Stimulated activated CD4-positive, alpha-beta T cell treated with anti-CD3 and anti-CD28 coated beads, Interleukin-12 subunit alpha, Interleukin-12 subunit beta, amount 100 ng/mL, for 24 hours (primary cell): ENCODE data around the gene WWC2.

Source experiments
- DNase-seq, 2 experiments: peaks; one replicate each; pipeline ENCODE4 v3.0.0-alpha.2; 2020; ENCODE audit warnings: low read depth in 2 of 2

The WWC2 gene

DNA sequence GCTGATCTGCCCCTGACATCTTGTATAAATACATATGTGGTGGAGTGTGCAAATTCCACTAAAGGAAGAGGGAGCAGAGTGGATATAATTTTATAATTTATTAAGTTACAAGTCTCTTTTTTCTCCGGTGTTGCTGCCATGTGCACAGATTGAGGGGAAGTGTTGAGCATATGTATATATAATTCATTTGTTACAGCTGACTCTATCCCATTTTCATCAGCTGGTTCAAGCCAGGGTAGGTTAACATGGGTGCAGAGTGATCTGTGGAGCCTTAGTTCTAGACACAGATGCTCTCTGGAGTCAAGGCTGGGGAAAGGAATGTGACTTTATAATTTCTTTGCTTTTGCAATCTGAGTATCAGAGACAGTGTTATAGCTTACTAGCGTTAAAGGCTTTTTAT lies 103.5 kb downstream of the WWC2 start:
- DNase-seq: no peak

DNA sequence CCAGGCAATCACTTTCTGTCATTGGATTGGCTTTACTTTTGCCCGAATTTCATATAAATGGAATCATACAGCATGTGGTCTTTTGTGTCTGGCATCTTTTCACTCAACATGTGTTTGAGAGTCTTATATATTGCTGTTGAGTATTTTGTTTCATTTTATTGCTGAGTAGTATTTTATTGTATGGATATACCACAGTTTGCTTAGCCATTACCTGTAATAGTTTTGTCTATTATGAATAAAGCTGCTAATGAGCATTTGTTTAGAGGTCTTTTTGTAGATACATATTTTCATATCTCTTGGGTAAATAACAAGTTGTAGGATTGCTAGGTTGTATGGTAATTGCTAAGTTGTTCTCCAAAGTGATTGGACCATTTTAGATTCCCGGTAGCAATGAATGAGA lies 105.7 kb downstream of the WWC2 start:
- DNase-seq: no peak

- no peak for DNase-seq
Observed at GRCh38 chr4:183205193-183205592, 106.1 kb downstream of the WWC2 start.

GRCh38 chr4:183205709-183206108 lies 106.7 kb downstream of the WWC2 start:
- DNase-seq: no peak

GRCh38 chr4:183211533-183211932 lies 112.5 kb downstream of the WWC2 start:
- DNase-seq: no peak

- DNase-seq: no peak
Observed at GRCh38 chr4:183213996-183214395, 114.9 kb downstream of the WWC2 start.

DNA sequence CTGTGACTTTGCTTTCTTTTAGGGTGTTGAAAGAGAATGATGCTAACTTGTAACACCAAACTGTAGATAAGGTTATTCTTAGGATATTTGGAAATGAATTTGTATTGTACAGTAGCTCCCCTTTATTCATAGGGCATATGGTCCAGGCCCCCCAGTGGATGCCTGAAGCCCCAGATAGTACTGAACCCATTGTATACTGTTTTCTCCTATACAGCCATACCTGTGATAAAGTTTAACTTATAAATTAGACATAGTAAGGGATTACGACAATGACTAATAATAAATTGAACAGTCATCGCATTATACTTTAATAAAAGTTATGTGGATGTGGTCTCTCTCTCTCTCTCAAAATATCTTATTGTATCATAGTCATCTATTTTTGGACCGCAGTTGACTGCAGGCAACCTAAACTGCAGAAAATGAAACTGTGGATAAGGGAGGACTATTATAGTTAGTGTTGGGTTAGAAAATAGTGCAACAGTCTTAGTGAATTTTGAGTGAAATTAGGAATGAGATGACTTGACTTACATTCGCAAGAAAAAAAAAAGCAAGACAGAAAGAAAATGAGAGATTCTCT lies 115.9 kb downstream of the WWC2 start:
- DNase-seq: no peak

DNA sequence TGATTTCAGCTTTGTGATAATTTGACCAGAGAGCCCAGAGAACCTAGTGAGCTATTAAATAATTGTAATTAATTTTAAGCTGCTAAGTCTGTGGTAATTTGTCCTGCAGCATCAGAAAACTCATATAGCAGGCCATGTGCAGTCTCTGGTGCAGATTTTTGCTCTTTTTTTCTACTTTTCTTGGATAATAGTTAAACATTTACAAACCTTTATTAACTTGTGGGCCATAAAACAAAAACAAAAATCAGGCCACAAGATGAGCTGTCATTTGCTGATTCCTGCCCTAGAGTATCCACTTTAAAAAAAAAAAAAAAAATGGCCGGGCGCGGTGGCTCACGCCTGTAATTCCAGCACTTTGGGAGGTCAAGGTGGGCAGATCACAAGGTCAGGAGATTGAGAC lies 121.2 kb downstream of the WWC2 start:
- DNase-seq: no peak

- DNase-seq: no peak
Observed at GRCh38 chr4:183223053-183223452, 124.0 kb downstream of the WWC2 start.

- DNase-seq: no peak
Observed at GRCh38 chr4:183229397-183229796, 130.3 kb downstream of the WWC2 start.

DNA sequence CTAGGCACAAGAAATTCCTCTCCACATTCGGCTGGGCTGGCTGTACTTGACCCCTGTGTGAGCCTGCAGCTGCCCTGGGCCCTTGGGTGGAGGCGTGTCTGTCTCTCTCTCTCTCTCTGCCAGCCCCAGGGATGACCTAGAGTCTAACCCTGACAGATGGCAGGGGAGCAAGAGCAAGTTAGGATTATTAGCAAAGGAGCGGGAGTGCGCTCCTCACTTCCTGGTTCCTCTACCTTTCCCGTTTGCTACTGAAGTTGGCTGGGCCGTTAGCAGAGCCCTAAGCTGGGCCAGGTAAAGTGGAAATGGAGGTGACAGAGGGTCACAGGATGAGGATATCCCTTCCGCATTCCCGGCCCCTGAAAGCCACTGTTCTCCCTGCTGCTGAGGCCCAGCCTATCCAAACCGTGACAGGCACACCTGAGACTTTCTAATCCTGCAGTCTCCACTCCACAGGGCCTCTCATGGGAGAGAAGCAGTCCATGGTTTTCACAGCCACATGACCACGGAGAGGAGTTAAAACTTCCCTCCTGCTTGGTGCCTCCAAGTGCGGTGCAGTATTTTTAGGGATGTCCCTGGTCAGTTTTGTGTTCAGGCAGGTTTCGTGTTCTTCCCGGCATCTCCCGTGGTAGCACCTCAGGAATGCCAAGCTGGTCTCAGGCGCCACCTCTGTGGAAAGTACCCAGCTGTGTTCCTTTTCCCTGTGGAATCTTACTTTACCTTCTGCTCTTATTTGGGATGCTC lies 141.7 kb downstream of the WWC2 start:
- no peak for DNase-seq

- no peak for DNase-seq
Observed at GRCh38 chr4:183241322-183241640, 142.2 kb downstream of the WWC2 start.

GRCh38 chr4:183241721-183242151 lies 142.7 kb downstream of the WWC2 start:
- DNase-seq: no peak

DNA sequence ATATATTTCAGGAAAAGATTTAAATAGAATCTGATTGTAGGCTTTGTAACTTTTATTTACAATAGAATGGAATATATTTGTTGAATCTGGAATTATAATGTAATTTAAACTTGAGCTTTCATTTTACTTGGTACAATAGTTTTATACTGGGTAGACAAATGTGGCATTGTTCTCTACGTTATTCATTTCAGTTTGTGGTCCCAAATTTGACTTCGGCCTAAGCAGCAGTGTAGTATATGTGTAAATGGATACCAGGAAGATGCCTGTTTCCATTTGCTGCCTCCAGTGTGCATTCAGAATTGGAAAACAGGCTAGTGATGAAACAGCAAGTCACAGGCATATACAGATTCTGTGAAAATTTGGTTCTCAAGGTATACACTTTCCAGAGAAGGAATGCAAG lies 143.2 kb downstream of the WWC2 start:
- DNase-seq: no peak

- no peak for DNase-seq
Observed at GRCh38 chr4:183244019-183244418, 145.0 kb downstream of the WWC2 start.

DNA sequence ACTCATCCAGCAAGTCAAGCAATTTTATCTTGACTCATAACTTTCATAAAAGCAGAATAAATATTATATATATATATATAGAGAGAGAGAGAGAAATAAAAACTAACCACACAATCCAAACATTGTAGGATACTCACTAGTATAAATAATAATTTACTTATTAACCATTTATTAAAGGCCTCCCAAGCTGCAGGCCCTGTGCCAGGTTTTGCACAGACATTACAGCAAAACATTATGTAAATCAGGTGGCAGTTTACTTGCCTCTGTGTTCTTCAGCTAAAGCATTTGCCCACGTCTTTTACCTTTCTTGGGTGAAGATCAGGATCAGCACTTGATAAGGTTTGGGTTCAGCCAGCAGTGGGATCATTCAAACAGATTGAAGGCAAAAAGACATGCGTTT lies 145.4 kb downstream of the WWC2 start:
- DNase-seq: no peak

DNA sequence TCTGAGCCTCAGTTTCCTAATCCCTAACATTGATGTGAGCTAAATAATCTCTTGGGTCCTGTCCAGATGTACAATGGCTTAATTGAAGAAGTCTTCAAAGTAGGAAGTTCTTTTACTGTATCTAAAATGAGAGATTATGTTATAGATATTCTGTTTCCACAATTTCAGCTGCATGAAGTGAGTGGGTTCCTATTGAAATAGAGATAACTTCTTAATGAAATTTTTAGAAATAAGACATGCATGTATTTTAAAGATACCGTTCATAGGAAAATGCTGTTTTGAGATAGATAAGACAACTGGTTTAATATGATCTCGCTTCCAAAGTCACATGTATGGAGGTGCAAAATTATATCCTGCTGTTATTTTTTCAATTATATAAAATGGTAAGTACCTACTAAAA lies 149.1 kb downstream of the WWC2 start:
- DNase-seq: no peak

- no peak for DNase-seq
Observed at GRCh38 chr4:183249854-183250253, 150.8 kb downstream of the WWC2 start.

- no peak for DNase-seq
Observed at GRCh38 chr4:183250831-183251230, 151.8 kb downstream of the WWC2 start.

DNA sequence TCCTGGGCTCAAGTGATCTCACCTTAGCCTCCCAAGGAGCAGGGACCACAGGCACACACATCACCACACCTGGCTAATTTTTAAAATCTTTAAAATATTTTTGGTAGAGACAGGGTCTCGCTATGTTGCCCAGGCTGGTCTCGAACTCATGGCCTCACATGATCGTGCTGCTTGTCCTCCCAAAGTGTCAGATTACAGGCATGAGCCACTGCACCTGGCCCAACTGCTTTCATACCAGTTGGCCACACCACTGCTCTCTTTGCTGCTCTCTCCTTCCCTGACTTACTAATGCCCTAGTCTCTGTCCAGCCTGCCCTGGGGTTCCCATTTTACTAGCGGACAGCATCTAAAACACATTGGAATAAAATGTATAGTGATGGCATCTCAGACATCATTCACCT lies 153.9 kb downstream of the WWC2 start:
- DNase-seq: no peak

DNA sequence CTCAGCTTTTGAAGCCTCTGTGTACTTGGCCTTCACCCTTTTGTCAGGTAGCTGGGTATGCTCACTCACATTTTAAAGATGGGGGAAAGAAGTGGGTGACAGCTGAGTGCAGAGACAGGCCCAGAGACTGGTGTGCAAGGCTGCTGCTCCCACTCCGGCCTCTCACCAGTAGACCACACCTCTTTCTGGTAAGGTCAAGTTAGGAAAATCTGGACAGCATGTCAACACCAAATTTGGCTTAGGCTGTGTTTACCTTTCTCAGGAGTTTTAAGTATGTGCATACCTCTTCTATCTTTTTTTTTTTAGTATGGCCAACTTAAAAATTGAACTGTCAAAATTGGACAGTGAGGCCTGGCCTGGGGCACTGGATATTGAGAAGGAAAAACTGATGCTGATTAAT lies 154.4 kb downstream of the WWC2 start:
- no peak for DNase-seq

- no peak for DNase-seq
Observed at GRCh38 chr4:183254162-183254561, 155.1 kb downstream of the WWC2 start.

GRCh38 chr4:183255487-183255886 lies 156.4 kb downstream of the WWC2 start:
- no peak for DNase-seq

GRCh38 chr4:183256343-183256742 lies 157.3 kb downstream of the WWC2 start:
- DNase-seq: no peak
